Measurements from ENCODE around the gene ACTL7A.

Gene ACTL7A

GRCh38 chr9:108861997-108862396 lies at the start of gene ACTL7A:
Gene ACTL7A, plus strand, starts transcription at chr9:108862266. Its CDS starts 57 bp downstream, at chr9:108862323.
- peaks cover 3% of the 10 kb centered on the region for H3K27me3 Mint-ChIP-seq (ENCODE audit: low read depth, poor library complexity)
- no peaks in the 10 kb centered on the region for H3K4me1 Mint-ChIP-seq

GRCh38 chr9:108812396-108813025 lies 49.6 kb upstream of the ACTL7A start:
- no peaks in the 10 kb centered on the region for H3K4me1 Mint-ChIP-seq
- H3K4me3 Mint-ChIP-seq = no peak overlapping the region
- no peak for DNase-seq
- no peak for TF ChIP-seq CTCF (IDR thresholded peaks at IDR 0.05)
- no peak overlapping the region for H3K27ac Mint-ChIP-seq
- H3K9me3 Mint-ChIP-seq = no peaks in the 10 kb centered on the region
- H3K36me3 Mint-ChIP-seq (ENCODE audit: low read depth) = no peaks in the 10 kb centered on the region
- H3K27me3 Mint-ChIP-seq (ENCODE audit: low read depth, poor library complexity) = peaks cover 15% of the 10 kb centered on the region

More at GRCh38 chr9:108861997-108862396, at the start of gene ACTL7A:
- no peak for TF ChIP-seq CTCF (IDR thresholded peaks at IDR 0.05)
- DNase-seq = no peak
- Mint-ChIP-seq H3K27ac (no peak within 1 kb of the TSS), H3K36me3 (ENCODE audit: low read depth) (peaks cover under 1% of the 10 kb centered on the region), H3K4me3 (no peak within 1 kb of the TSS), H3K9me3 (no peaks in the 10 kb centered on the region)

DNA sequence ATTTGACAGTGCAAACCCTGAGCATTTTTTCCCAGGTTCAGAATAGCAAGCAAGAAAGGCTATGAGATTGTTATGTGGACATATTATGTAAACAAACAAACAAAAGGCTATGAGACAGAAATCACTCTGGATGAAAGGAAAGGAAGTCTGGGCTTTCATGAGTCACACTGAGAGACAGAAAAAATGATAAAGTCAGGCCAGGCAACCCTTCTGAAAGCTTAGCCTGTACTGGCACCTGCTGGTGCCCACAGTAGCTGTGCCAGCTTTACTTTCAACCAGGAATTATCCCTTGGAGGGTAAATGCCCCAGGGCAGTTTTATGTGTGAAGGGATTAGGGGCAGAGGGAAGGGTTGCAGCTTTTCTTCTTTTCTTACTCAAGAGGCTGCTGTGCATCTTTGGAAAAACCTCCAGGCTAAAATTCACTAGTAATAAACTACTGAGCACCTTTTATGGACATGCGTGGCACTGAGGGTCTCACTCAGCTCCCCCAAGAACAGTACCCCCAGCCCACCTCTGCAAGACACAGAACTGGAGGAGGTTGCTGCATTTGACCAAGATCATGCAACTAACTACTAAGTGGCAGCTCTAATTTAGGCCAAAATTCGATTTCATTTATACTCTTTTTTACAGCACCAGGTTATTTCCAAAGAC lies 48.0 kb upstream of the ACTL7A start:
- no peak for DNase-seq

DNA sequence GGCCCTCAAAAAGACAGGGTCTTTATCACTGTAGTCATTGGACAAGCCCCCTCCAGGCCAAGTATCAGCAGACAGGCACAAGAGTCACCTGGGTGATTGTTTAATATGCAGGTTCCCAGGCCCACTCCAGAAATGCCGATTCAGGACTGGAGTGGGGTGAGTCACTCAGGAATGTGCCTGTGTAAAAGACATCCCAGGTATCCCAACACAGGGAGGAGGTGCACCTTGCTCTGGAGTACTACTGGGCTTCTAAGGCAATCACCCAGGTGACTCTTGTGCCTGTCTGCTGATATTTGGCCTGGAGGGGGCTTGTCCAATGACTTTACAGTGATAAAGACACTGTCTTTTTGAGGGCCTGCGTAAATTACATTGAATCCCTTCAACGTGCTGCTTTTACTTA lies 46.9 kb upstream of the ACTL7A start:
- peaks cover 10% of the 10 kb centered on the region for H3K27me3 Mint-ChIP-seq (ENCODE audit: low read depth, poor library complexity)
- no peak overlapping the region for H3K4me3 Mint-ChIP-seq
- no peaks in the 10 kb centered on the region for H3K36me3 Mint-ChIP-seq (ENCODE audit: low read depth)
- TF ChIP-seq CTCF (IDR thresholded peaks at IDR 0.05) = no peak
- H3K27ac Mint-ChIP-seq = no peak overlapping the region
- no peaks in the 10 kb centered on the region for H3K9me3 Mint-ChIP-seq
- H3K4me1 Mint-ChIP-seq = no peaks in the 10 kb centered on the region
- DNase-seq = no peak

More for the DNA sequence above, 48.0 kb upstream of the ACTL7A start:
- Mint-ChIP-seq H3K4me1 (no peaks in the 10 kb centered on the region), H3K27ac (no peak overlapping the region), H3K9me3 (no peaks in the 10 kb centered on the region), H3K36me3 (ENCODE audit: low read depth) (no peaks in the 10 kb centered on the region), H3K27me3 (ENCODE audit: low read depth, poor library complexity) (peaks cover 10% of the 10 kb centered on the region), H3K4me3 (no peak overlapping the region)
- TF ChIP-seq CTCF (IDR thresholded peaks at IDR 0.05) = no peak

DNA sequence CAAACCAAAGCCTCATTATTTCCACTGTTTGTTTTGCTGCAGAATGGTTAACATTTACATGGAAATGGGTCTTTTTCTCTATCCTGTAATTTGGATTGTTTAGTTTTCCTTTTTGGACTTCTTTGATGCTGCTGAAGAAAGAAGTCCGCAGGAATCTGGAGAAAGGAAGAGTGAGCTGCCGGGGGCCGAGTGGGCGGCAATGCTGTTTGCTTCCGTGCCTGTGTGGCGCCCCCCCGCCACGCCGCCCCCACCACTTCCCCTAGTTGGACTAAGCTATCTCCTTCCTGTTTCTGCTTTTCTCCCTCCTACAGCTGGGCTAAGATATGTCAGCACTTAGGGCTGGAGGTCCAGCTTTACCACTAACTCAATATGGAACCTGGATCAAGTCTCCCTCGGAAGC lies 46.0 kb upstream of the ACTL7A start:
- Mint-ChIP-seq H3K4me1 (no peaks in the 10 kb centered on the region), H3K27ac (no peak overlapping the region), H3K36me3 (ENCODE audit: low read depth) (no peaks in the 10 kb centered on the region), H3K27me3 (ENCODE audit: low read depth, poor library complexity) (peaks cover 10% of the 10 kb centered on the region), H3K4me3 (no peak overlapping the region), H3K9me3 (no peaks in the 10 kb centered on the region)
- no peak for DNase-seq
- TF ChIP-seq CTCF (IDR thresholded peaks at IDR 0.05) = no peak

DNA sequence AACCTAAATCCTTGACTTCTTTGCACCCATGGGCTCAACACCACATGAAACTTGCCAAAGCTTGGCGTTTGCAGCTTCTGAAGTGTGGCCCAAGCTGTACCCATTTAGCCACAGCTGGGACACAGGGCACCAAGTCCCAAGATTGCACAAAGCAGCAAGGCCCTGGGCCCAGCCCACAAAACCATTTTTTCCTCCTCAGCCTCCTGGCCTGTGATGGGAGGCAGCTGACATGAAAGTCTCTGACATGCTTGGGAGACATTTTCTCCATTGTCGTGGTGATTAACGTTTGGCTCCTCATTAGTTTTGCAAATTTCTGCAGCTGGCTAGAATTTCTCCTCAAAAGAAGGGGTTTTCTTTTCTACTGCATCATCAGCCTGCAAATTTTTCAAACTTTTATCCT lies 38.2 kb upstream of the ACTL7A start:
- H3K27ac Mint-ChIP-seq = no peak overlapping the region
- TF ChIP-seq CTCF (IDR thresholded peaks at IDR 0.05) = no peak
- H3K4me1 Mint-ChIP-seq = no peaks in the 10 kb centered on the region
- peaks cover 3% of the 10 kb centered on the region for H3K27me3 Mint-ChIP-seq (ENCODE audit: low read depth, poor library complexity)
- no peaks in the 10 kb centered on the region for H3K36me3 Mint-ChIP-seq (ENCODE audit: low read depth)
- peaks cover 40% of the 10 kb centered on the region for H3K9me3 Mint-ChIP-seq
- no peak overlapping the region for H3K4me3 Mint-ChIP-seq
- no peak for DNase-seq
